Muscle of leg (tissue), 16 donors: ENCODE data around the gene PTHLH. TPM values are rescaled to one million over a fixed set of nuclear protein-coding genes. Genes with fewer than 3 reads are reported as not detected.

Experiments
- DNase-seq: peaks from one replicate; pipeline ENCODE4 v3.0.0; 2013
- H3K27ac ChIP-seq: one replicate; pipeline ENCODE4 v1.5.1; 2013; ENCODE audit warnings: mild to moderate bottlenecking, low read length, control low read depth
- H3K27me3 ChIP-seq: one replicate; pipeline ENCODE4 v1.6.1; 2013; ENCODE audit warnings: low read length; ENCODE audit not compliant: control insufficient read depth, insufficient read depth
- H3K36me3 ChIP-seq: one replicate; pipeline ENCODE4 v1.6.1; 2013; ENCODE audit warnings: low read length; ENCODE audit not compliant: control insufficient read depth, insufficient read depth
- H3K4me1 ChIP-seq: one replicate; pipeline ENCODE4 v1.6.1; 2013; ENCODE audit warnings: low read length; ENCODE audit not compliant: control insufficient read depth, insufficient read depth
- H3K4me3 ChIP-seq: one replicate; pipeline ENCODE4 v1.5.1; 2013; ENCODE audit warnings: low read length, control low read depth
- H3K9me3 ChIP-seq: replicated peaks from 2 replicates; pipeline ENCODE4 v1.6.1; 2013; ENCODE audit warnings: low read depth, low read length; ENCODE audit not compliant: control insufficient read depth
- WGBS: methylation state at CpG from one replicate; pipeline ENCODE4 v1.1.5; 2013; ENCODE audit warnings: missing lambda C conversion rate; ENCODE audit not compliant: insufficient coverage; 5-methylcytosine and 5-hydroxymethylcytosine counted together
- long read RNA-seq, 11 donors: transcript quantifications; one replicate each; lab custom pipeline, GENCODE V29; 2026
- polyA plus RNA-seq, 8 donors: library from polyadenylated mRNA; unstranded; fragments of 120-200 nt; gene quantifications; one replicate each; pipeline versions ENCODE4 v1.2.1 to v1.2.3, GENCODE V29; 2013; ENCODE audit warnings: inconsistent platforms in 1 of 8, low replicate concordance in 1 of 8; ENCODE audit not compliant: insufficient read length in 8 of 8, insufficient read depth in 1 of 8
- total RNA-seq: library from RNA; stranded (reverse); fragments of 120-200 nt; gene quantifications from one replicate; pipeline ENCODE4 v1.2.4, GENCODE V29; 2013

The PTHLH gene
- total RNA-seq: 2.5 TPM
- polyA plus RNA-seq: 1 to 10 TPM in 7 of 8 donors, under 1 TPM in 1; 0.88 to 3.8 (median 2.5) TPM
- long read RNA-seq, donor 1: 0 reads
- long read RNA-seq, donor 2: 0 reads
- long read RNA-seq, donor 3: 0 reads
- long read RNA-seq, donor 4: 0 reads
- long read RNA-seq, donor 5, partial matches to known transcripts: 0 of 1 reads
- long read RNA-seq, donor 5, other reads (novel, unspliced or antisense): 0 of 1 reads
- long read RNA-seq, donor 6: 0 reads
- long read RNA-seq, donor 7, partial matches to known transcripts: 0 of 4 reads
- long read RNA-seq, donor 7, other reads (novel, unspliced or antisense): 0 of 4 reads
- long read RNA-seq, donor 8: 0 reads
- long read RNA-seq, donor 9: 0 reads
- long read RNA-seq, donor 10: 0 reads
- long read RNA-seq, donor 11: 0 reads

GRCh38 chr12:27972721-27973120, at the start of gene PTHLH:
Gene PTHLH, minus strand, starts transcription at chr12:27972733. Its CDS starts 3,239 bp downstream, at chr12:27969494.
- Histone ChIP-seq H3K9me3 (no peaks in the 10 kb centered on the region), H3K27me3 (peaks cover 62% of the 10 kb centered on the region), H3K27ac (no peak within 1 kb of the TSS), H3K4me1 (peaks cover 28% of the 10 kb centered on the region), H3K36me3 (no peaks in the 10 kb centered on the region), H3K4me3 (no peak within 1 kb of the TSS)
- no peak for DNase-seq
- WGBS: no CpG with 5 or more reads among the region's 2 CpGs

DNA sequence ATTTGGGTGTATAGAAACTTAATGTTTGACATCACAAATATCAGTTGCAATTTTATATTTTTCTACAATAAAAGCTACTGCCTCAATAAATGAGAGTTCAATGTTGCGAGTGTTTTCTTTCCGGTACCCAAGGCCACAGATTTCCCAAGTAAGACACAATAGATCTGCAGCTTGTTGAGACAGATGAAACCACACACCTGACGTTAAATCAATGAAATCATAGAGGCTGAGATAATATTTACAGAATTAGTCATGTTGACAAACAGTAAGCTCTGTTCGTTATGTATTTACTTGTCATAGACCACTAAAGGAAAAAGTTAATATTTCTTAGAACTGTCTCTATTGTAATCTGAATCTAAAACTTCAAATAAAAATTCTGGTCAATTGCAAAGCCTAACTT, 49.2 kb upstream of the PTHLH start:
- H3K27me3 ChIP-seq: no peaks in the 10 kb centered on the region
- no peaks in the 10 kb centered on the region for H3K9me3 ChIP-seq
- H3K4me3 ChIP-seq: no peak overlapping the region
- no peak overlapping the region for H3K27ac ChIP-seq
- no peaks in the 10 kb centered on the region for H3K36me3 ChIP-seq
- peaks cover 8% of the 10 kb centered on the region for H3K4me1 ChIP-seq
- no peak for DNase-seq
- WGBS: 93% methylated on average over 2 of the region's 4 CpGs

DNA sequence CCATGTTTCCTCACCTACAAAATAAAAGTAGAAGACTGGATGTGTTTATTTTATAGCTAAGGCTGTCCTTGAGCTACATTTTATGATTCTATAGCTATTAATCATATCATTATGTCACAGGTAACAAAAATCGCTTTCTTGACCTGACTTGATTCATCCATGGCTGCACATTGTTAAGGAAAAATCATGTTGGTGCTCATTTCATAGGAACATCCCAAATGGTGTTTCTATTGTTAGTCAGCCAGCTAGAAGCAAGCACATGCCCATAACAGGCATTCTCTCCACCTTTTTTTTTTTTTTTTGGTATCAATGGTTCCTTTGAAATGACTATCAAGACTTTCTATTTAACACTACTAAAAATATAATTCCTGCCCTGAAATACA, 45.3 kb upstream of the PTHLH start:
- Histone ChIP-seq H3K36me3 (no peaks in the 10 kb centered on the region), H3K4me1 (no peaks in the 10 kb centered on the region), H3K9me3 (no peaks in the 10 kb centered on the region), H3K27ac (no peak overlapping the region), H3K27me3 (no peaks in the 10 kb centered on the region), H3K4me3 (no peak overlapping the region)
- no CpG with 5 or more reads among the region's 1 CpG for WGBS
- DNase-seq: no peak

DNA sequence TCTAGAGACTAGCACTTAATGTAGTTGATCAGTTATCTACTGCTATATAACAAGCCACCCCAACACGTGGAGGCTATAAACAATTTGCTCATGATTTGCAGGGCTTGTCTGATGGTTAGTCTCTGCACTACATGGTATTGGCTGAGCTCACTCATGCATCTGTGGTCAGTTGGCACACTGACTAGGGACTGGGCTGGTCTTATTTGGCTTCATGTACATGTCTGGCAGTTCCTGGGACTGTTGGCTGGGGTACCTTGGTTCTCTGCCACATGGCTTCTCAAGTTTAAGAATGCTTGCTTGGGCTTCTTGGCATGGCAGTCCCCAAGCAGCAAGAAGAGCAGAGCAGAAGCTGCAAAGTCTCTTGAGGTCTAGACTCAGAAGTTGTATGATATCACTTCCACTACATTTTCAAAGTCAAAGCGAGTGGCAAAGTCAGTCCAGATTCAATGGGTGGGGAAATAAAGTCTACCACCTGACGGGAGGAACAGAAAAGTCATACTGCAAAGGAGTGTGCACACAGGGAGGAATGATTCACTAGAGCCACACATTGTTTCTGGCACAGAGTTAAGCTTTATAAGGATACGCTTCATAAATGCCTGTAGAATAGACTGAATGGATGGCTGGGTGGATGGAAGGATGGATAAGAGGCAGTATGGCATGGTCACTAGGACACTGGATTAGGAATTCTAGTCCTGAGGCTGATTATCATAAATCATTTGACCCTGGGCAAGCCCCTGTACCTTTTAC, 44.8 kb upstream of the PTHLH start:
- H3K27ac ChIP-seq: no peak overlapping the region
- H3K9me3 ChIP-seq: no peaks in the 10 kb centered on the region
- 84% methylated on average over 3 of the region's 4 CpGs for WGBS
- H3K36me3 ChIP-seq: no peaks in the 10 kb centered on the region
- no peak overlapping the region for H3K4me3 ChIP-seq
- DNase-seq: peak; percentile 34
- H3K4me1 ChIP-seq: no peaks in the 10 kb centered on the region
- no peaks in the 10 kb centered on the region for H3K27me3 ChIP-seq

GRCh38 chr12:28015165-28015564, 42.6 kb upstream of the PTHLH start:
- no peaks in the 10 kb centered on the region for H3K36me3 ChIP-seq
- H3K27ac ChIP-seq: no peak overlapping the region
- H3K4me3 ChIP-seq: no peak overlapping the region
- H3K9me3 ChIP-seq: no peaks in the 10 kb centered on the region
- H3K27me3 ChIP-seq: no peaks in the 10 kb centered on the region
- no CpG with 5 or more reads among the region's 1 CpG for WGBS
- no peak for DNase-seq
- H3K4me1 ChIP-seq: no peaks in the 10 kb centered on the region

DNA sequence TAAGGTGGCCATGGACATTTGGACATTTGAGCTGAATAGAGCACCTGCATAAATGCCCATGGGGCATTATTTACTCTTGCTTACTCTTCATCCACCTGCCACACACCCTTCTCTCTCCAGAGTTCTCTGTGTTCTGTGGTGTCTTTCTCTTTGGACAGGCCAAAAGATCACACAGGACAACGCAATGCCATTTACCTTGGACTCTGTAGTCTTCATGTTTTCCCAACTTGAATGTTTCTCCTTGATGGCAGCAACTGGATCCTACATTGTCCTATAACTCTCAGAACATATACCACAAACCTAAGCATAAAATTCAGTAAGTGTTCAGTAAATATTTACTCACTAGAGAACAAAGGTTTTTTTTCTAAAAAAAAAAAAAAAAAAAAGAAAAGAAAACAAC, 41.7 kb upstream of the PTHLH start:
- Histone ChIP-seq H3K4me1 (no peaks in the 10 kb centered on the region), H3K27me3 (no peaks in the 10 kb centered on the region), H3K36me3 (no peaks in the 10 kb centered on the region), H3K9me3 (no peaks in the 10 kb centered on the region), H3K27ac (no peak overlapping the region), H3K4me3 (no peak overlapping the region)
- 83% methylated on average over 1 of the region's 1 CpG for WGBS
- no peak for DNase-seq

DNA sequence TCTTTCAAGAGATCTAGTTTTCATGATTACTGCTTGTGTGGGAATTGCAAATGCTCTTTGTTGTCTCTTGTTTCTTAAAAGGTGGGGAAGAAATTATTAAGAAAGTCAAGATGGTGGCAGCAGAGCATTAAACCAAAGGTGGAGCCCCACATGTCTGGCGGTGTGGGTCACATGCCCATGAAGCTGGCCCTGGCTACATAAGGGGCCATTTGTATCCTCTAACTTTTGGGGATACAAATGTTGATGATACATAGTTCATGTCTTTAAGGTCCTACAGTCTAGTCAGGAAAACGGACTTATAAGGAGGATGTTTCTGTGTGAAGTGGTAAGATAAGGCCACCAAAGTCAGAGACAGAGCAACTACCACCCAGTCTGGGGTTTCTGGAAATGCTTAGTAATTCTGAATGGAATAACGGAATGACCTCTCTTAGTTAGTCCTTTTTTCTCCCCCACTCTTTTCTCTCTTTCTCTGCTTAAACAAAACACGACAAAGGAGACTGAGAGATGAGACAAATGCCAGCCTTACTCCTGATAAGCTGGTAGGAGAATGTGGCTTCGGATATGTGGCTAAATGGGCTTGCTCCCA, 39.9 kb upstream of the PTHLH start:
- Histone ChIP-seq H3K36me3 (no peaks in the 10 kb centered on the region), H3K27me3 (no peaks in the 10 kb centered on the region), H3K4me1 (no peaks in the 10 kb centered on the region), H3K4me3 (no peak overlapping the region), H3K9me3 (no peaks in the 10 kb centered on the region), H3K27ac (no peak overlapping the region)
- 81% methylated on average over 2 of the region's 5 CpGs for WGBS
- no peak for DNase-seq

DNA sequence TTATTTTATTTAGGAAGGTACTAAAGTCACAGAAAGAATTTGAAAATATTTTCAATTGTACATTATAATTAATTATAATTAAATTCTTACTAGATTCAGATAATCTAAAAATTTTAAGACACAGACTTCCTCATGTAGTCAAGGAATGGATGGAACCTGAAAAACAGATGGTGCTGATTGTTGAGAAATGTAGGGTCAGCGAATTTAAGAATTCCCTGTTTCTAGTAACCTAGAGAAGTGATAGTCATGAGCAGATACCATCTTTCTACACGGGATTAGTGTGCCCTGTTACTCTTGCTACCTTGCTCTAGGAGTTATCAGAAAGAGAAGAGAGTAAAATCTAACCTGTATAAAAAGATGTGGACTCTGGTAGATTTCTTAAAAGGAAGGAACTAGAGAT, 37.5 kb upstream of the PTHLH start:
- Histone ChIP-seq H3K27ac (no peak overlapping the region), H3K36me3 (no peaks in the 10 kb centered on the region), H3K4me1 (no peaks in the 10 kb centered on the region), H3K27me3 (no peaks in the 10 kb centered on the region), H3K4me3 (no peak overlapping the region), H3K9me3 (no peaks in the 10 kb centered on the region)
- DNase-seq: no peak
- no CpG with 5 or more reads among the region's 2 CpGs for WGBS

- no peaks in the 10 kb centered on the region for H3K27me3 ChIP-seq
- no peak overlapping the region for H3K27ac ChIP-seq
- H3K4me1 ChIP-seq: no peaks in the 10 kb centered on the region
- no peak for DNase-seq
- WGBS: 93% methylated on average over 4 of the region's 4 CpGs
- no peaks in the 10 kb centered on the region for H3K9me3 ChIP-seq
- no peaks in the 10 kb centered on the region for H3K36me3 ChIP-seq
- no peak overlapping the region for H3K4me3 ChIP-seq
Measured at GRCh38 chr12:27999970-28000369, 27.4 kb upstream of the PTHLH start.

- WGBS: no CpG with 5 or more reads among the region's 2 CpGs
- no peak for DNase-seq
- no peaks in the 10 kb centered on the region for H3K4me1 ChIP-seq
Measured at GRCh38 chr12:27999521-27999920, 27.0 kb upstream of the PTHLH start.

More at GRCh38 chr12:27999521-27999920, 27.0 kb upstream of the PTHLH start:
- Histone ChIP-seq H3K9me3 (no peaks in the 10 kb centered on the region), H3K36me3 (no peaks in the 10 kb centered on the region), H3K27ac (no peak overlapping the region), H3K27me3 (no peaks in the 10 kb centered on the region), H3K4me3 (no peak overlapping the region)
